K562 (cell line): ENCODE results near the gene MAP3K13. TPM values are rescaled to one million over a fixed set of nuclear protein-coding genes. Genes with fewer than 3 reads are reported as not detected.

Experiments
- ARID3A ChIP-seq: IDR thresholded peaks from 2 replicates; pipeline ENCODE4 v1.6.1; 2012; ENCODE audit warnings: low read depth, low read length, improper control_type of control experiment, borderline replicate concordance
- ARNT ChIP-seq, 2 experiments: fragments of 450-650 bp; IDR thresholded peaks; 2 replicates each; pipeline ENCODE4 v1.6.1; 2016; ENCODE audit warnings: mild to moderate bottlenecking in 1 of 2
- CXXC5 ChIP-seq: fragments of 250-450 bp; sonication (Bioruptor Pico); IDR thresholded peaks from 2 replicates; pipeline ENCODE4 v1.8.0; 2022; ENCODE audit warnings: inconsistent platforms, mild to moderate bottlenecking, moderate library complexity
- MGA ChIP-seq: fragments of 450-650 bp; IDR thresholded peaks from 2 replicates; pipeline ENCODE4 v1.6.1; 2016; ENCODE audit warnings: mild to moderate bottlenecking, moderate library complexity
- PML ChIP-seq: IDR thresholded peaks from 2 replicates; pipeline ENCODE4 v1.6.1; 2012; ENCODE audit warnings: low read length, inconsistent platforms
- POLR3G ChIP-seq: IDR thresholded peaks from 2 replicates; pipeline ENCODE4 v1.6.1; 2011; ENCODE audit not compliant: insufficient read length, insufficient replicate concordance; ENCODE audit errors: extremely low read depth
- RBM17 ChIP-seq: fragments of 200-400 bp; formaldehyde crosslinking; IDR thresholded peaks from 2 replicates; pipeline ENCODE4 v1.6.1; 2017; ENCODE audit warnings: low read depth, mild to moderate bottlenecking, low read length, borderline replicate concordance
- ZBTB5 ChIP-seq: fragments of 450-650 bp; IDR thresholded peaks from 2 replicates; pipeline ENCODE4 v1.6.1; 2017; ENCODE audit warnings: antibody characterized with exemption
- ZNF146 ChIP-seq: IDR thresholded peaks from one replicate; pipeline ENCODE4 v1.6.1; 2018; ENCODE audit warnings: missing compliant biosample characterization; ENCODE audit not compliant: unreplicated experiment
- ZNF165 ChIP-seq: fragments of 250-450 bp; sonication (Bioruptor Pico); IDR thresholded peaks from 2 replicates; pipeline ENCODE4 v1.4.0; 2020; ENCODE audit warnings: borderline replicate concordance
- polyA plus RNA-seq, 8 experiments: library from polyadenylated mRNA; depleted of rRNA in 4 of 8; stranded (reverse) in 5 of 8; unstranded in 3 of 8; fragments of >200 nt; fragmentation: Nextera tagmentation in 2 of 8; fragmentation: Illumina TruSeq in 1 of 8; extraction: Ambion mirVana in 2 of 8; extraction: Trizol in 1 of 8; gene quantifications; 2 replicates each; pipeline versions ENCODE4 v1.2.1 to v1.2.3, GENCODE V29; 2011 to 2014; ENCODE audit warnings: inconsistent platforms in 1 of 8, missing spikeins in 1 of 8
- total RNA-seq, 7 experiments: library from RNA; depleted of rRNA in 6 of 7; stranded (reverse); fragments of >200 nt in 6 of 7; fragmentation: Illumina TruSeq in 2 of 7; extraction: Trizol in 2 of 7; gene quantifications; 2 replicates each; pipeline versions ENCODE4 v1.2.1 to v1.2.3, GENCODE V29; 2011 to 2021; ENCODE audit warnings: low replicate concordance in 1 of 7

MAP3K13 gene
- total and polyA plus RNA-seq, 9 of the 15 experiments (the other 6 are each of a cell fraction or from before 2014, with no cell fraction given), result 0.04 to 0.32 (median 0.15) TPM; not detected in 2

- peak; percentile 24; the same call in 1 of the 2 replicates for TF ChIP-seq MGA
- TF ChIP-seq ZNF146 (CRISPR knock-in tag), result no peak
- no peak for TF ChIP-seq ARNT (IDR thresholded peaks at IDR 0.05)
- TF ChIP-seq PML, result no peak
- TF ChIP-seq ZNF165 (CRISPR knock-in tag), result no peak
- TF ChIP-seq ARID3A, result no peak
- no peak for TF ChIP-seq ZBTB5
- no peak for TF ChIP-seq CXXC5 (CRISPR knock-in tag)
- TF ChIP-seq RBM17, result no peak
- no peak for TF ChIP-seq POLR3G
Measured at GRCh38 chr3:185399737-185400667, 37.1 kb downstream of the MAP3K13 start (continued).
